Subcutaneous adipose tissue (tissue), 4 donors: ENCODE results near the gene OCA2. TPM values are rescaled to one million over a fixed set of nuclear protein-coding genes. Genes with fewer than 3 reads are reported as not detected.

ENCODE experiments used
- total RNA-seq, 4 donors: library from RNA; depleted of rRNA; stranded (reverse); fragments of >200 nt; gene quantifications; one replicate each; pipeline ENCODE4 v1.1.0, GENCODE V29; 2016
- TF ChIP-seq, protein P1 (sequence below): fragments of 450-650 bp; IDR thresholded peaks from one replicate; pipeline ENCODE4 v1.5.1; 2016; ENCODE audit warnings: low read depth, mild to moderate bottlenecking, control low read depth, antibody characterized with exemption, moderate library complexity

Gene OCA2
- total RNA-seq, 4 donors from 2014 or later: 1.1 TPM; not detected in 3

DNA sequence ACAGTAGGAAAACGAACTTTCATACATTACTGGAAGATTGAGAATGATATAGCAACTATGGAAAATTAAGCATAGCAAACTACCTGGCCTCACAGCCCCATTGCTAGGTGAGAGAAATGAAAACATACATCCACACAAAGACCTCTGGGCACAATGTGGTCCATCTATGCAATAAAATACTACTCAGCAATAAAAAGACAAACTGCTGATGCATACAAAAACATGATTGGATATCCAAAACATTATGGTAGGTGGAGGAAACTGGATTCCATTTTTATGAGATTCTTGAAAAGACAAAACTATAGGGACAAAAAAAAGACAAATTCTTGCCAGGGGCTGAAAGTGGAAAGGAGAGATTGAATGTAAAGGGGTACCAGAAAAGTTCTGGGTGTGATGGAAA is 308.8 kb downstream of the OCA2 start:
- TF ChIP-seq, protein P1, sequence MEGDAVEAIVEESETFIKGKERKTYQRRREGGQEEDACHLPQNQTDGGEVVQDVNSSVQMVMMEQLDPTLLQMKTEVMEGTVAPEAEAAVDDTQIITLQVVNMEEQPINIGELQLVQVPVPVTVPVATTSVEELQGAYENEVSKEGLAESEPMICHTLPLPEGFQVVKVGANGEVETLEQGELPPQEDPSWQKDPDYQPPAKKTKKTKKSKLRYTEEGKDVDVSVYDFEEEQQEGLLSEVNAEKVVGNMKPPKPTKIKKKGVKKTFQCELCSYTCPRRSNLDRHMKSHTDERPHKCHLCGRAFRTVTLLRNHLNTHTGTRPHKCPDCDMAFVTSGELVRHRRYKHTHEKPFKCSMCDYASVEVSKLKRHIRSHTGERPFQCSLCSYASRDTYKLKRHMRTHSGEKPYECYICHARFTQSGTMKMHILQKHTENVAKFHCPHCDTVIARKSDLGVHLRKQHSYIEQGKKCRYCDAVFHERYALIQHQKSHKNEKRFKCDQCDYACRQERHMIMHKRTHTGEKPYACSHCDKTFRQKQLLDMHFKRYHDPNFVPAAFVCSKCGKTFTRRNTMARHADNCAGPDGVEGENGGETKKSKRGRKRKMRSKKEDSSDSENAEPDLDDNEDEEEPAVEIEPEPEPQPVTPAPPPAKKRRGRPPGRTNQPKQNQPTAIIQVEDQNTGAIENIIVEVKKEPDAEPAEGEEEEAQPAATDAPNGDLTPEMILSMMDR: no peak

GRCh38 chr15:27787931-27788330 is 311.2 kb downstream of the OCA2 start:
- TF ChIP-seq, protein P1: no peak

DNA sequence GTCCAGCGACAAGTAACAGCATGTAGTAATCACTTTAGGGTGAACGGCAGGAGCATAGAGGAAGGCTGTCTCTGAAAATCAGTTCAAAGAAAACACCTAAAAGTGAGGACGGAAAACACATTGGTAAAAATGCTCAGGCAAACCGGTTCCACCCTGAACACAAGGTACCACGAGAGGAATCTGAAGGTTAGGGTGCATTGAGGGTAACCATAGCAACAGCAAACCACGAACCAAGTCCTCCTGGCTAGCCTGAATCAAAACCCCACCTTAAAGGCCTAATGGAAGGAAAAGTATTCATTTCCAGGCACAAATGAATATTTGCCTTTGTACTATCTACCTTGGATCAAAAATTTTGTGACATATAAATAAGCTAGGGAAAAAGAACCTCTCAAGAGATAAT is 315.0 kb downstream of the OCA2 start:
- TF ChIP-seq, protein P1: no peak

GRCh38 chr15:27783678-27784077 is 315.4 kb downstream of the OCA2 start:
- TF ChIP-seq, protein P1: no peak

DNA sequence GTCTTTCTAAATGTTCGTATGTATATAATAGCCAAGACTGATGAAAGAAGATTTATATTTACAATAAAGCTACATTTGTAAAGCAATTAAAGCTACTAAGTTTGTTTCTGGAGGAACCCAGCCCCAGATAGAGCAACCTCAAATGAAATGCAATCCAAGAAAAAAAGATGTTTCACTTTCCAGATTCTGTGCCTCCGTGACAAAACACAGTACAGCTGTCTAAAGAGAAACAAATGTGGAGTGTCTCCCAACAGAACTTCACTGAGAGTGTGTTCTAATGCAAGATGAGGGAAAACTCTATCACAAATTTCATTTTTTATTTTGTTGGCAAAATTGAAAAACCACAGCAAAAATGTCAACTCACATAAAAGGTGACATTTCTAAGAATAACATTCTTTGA is 317.0 kb downstream of the OCA2 start:
- TF ChIP-seq, protein P1: no peak

- TF ChIP-seq, protein P1: no peak
Observed at GRCh38 chr15:27776501-27776900, 322.6 kb downstream of the OCA2 start.

DNA sequence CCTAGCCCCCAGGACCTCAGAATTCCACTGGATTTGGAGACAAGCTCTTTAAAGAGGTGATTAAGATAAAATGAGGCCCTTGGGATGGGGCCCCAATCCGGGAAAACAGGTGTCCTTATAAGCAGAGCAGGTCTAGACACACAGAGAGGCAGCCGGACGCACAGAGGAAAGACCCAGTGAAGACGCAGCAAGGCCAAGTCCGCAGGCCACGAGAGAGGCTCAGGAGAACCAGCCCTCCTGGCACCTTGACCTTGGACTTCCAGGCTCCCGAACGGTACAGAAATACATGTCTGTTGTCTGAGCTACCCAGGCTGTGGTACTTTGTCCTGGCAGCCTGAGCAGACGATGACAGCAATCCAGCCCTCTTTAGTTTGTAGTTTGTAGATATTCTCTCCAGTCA is 324.5 kb downstream of the OCA2 start:
- TF ChIP-seq, protein P1: no peak

DNA sequence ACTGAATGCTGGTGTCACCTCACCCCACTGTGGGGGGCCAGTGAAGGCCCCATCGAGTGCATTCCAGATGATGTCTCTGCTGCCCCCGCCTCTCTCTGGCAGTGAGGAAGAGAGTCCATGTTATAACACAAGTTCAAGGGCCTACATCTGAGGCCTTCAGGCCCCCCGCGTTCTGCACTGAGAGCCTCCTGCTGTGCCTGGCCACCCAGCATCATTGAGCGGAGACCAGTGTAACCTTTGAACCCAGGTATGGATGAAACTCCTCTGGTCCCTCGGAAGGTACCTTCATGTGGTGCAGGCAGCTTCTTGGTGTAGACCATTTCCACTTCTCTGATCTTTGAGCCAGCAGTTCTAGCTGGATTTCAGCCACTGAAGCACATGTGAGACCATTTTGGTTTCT is 324.9 kb downstream of the OCA2 start:
- TF ChIP-seq, protein P1: no peak
